HG03442 (cell line): ENCODE data around the gene RAI1.

ENCODE experiments used
- ATAC-seq: cut with Tn5 transposase; IDR thresholded peaks from one replicate; pipeline ENCODE4 v1.9.1; 2021; ENCODE audit warnings: mild to moderate bottlenecking, moderate library complexity; ENCODE audit not compliant: unreplicated experiment

The RAI1 gene

DNA sequence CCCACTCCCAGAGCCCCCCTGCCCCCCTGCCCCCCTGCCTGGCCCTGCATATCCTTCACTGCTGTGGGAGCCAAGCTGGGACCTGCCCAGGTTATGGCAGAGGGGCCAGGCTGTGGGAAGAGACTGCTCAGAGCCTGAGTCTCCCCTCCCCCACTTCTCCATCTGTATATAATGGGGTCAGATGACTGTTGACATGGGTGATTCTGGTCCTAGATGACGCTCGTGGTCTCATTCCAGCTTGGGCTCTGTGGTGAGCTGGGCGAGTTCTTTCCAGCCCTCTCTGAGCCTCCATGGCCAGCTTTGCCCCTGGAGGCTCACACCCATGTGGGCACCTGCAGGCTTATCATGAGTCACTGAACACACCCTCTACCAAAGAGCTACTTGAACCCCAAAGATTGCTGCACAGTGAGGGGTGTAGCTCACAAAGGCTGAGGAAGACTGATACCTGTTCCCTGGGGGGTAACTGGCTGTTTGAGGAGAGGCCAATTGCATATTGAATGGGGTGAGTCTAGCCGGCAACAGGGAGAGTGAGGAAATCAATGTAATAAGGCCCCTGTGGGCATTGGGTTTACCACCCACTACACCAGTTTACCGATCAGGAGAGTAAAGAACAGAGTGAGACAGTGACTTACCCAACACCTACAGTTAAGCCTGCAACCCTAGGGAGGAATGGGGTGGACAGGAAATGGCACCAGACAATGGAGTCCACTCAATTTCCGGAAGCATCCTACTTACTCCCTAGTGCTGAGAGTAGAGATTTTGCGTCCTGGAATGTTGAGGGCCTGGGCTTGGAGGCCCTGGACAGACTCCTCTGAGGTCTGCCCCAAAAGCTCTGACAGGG, 159.7 kb downstream of the RAI1 start:
- no peak for ATAC-seq

DNA sequence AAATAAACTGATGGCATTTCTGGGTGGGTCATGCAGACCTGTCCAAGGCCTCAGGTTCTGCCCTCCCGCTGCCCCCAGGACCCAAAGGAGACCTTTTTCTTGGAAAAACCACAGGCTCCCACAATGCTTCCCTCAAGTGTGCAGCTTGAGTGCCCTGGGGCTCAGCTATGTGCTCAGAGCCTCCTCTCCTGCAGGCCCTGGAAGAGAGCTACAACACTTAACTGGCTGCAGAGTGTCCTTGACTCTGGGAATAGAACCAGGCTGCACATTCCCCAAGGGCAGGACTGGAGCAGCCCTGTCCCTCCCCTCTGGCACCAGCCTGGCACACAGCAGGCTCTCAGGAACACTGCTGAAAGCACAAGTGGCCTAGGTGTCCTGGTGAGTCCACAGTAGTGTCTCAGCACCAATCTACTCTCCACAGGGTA, 160.4 kb downstream of the RAI1 start:
- ATAC-seq = no peak

DNA sequence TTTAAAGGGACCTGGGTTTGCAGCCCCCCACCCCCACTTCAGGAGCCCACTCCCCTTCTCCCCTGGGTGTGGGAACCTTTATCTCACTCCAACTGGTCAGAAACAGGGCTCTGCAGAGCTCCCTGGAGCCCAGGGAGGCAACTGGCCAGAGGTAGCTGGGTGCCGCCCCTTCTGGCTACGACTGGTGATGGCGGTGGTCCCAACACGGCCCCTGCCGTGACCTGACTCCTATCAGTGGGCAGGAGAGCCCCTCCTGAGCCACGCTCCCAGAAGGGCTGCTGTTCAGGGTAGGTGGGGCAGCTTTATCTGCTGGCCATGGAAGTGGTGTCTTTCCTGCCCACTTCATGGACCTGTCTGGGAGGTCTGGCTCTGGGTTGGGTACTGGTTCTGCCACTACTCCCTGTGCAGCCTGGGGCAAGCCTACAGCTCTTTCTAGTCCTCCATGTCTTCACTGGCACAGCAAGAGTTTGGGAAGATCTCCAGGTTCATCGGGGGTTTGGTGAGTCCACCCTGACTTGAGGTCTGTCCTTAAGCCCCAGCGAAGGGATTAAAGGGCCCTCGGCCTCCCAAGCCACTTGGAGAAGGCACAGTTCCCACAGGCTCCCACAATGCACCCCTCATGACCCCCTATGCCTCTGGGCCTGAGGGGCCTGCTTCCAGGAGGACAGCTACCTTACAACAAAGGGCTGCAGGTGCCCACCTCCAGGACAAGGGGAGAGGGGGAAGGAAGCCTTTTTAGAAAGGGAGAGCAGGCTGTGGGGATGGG, 161.0 kb downstream of the RAI1 start:
- ATAC-seq = no peak

DNA sequence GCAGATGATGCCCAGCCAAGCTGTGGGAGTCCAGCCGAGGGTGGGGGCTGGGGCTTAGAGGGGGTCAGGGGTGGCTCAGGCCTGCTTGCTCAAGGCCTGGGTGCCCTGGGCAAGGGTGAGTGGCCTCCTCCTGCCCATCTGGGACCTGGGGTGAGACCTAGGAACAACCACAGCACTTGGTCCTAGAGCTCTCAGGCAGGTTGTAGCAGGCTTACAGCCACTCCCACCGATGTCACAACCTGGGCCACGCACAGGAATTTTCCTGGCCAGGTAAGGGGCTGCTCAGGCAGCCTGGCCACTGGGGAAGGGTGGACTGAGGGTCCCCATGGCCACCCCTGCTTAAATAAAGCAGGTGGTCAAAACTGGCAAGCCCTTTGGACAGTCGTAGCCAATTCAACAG, 161.8 kb downstream of the RAI1 start:
- no peak for ATAC-seq

DNA sequence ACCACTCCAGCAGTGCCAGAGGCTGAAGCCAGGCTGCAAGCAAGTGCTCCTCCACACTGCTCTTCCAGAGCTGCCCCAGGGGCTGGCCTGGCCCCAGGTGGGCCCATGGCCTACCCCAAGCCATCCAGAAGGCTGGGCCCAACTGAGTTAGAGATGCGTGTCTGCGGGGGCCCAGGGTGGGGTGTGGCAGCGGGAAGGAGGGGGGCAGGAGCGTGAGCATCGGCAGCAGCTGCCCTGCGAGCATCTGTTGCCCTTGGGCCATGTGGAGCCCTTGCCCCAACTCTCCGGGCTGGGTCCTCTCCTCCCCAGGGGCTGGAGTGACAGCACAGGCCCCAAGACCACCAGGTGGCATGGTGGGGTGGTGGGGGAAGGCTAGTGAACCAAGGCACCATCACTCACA, 162.8 kb downstream of the RAI1 start:
- no peak for ATAC-seq

DNA sequence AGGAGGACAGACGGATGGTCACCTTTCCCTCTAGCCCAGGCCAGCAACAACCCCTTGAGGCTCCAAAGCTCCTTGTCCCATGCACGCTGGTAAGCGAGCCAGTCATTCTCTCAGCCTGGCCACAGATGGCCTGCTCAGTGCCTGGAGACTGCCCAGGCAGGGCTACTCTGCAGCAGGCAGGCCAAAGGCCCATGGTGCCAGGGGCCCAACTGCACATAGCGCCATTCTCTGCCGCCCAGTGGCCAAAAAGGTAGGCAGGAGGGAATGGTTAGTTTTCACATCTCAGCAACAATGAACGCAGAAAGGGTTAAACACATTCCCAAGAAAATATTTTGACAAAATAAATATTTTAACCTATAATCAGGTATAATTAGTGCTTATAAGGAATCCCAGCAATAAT, 163.2 kb downstream of the RAI1 start:
- no peak for ATAC-seq

DNA sequence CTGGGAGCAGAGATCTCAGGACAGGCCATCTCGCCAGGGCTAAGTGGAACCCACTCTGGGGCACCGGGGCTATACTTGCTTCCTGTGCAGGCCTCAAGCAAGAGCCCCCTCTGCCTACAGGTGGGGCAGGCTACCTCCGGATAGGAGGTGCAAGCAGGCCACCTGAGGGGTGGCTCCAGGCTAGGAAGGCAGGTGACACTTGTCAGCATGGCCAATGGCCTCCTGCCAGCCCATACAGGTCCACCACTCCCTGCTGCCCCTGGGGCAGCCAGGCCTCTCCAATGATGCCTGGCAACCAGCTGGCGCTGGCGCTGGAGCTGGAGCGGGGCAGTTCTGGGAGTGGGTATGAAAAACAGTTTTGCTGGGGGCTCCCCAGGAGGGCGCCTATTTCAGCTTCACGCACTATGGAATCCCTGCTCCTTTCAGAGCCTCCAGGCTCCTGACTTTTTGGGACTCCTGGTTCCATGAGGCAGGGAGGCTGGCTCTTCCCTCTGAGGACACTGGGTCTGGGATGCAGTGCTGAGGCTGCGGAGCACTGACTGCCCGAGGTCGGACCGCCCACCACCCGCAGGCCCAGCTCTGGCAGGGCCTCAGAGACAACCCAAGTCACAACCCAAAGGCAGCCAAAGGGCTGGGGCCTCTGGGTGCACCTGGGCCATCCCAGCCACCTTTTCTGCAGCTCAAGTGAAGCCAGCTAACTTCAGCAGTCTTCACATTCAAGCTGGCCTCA, 164.0 kb downstream of the RAI1 start:
- no peak for ATAC-seq

DNA sequence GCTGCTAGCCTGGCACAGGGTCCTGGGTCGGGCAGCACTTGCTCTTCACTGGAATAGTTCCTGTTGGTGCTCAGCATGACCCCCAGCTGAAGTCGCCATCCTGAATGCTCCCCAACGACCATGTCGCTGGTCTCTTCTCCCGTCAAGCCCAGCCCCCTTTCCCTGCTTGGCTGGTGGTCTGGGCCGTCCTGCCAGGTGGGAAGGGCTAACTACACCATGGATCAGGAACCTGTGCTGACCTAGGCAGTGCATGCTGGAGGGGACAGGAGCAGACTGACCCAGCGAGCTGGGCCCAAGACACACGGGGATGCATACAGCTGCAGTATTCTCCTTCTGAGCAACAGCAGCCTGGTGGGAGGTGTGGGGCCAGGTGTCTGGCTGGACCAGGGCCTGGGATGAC, 164.7 kb downstream of the RAI1 start:
- ATAC-seq = no peak

DNA sequence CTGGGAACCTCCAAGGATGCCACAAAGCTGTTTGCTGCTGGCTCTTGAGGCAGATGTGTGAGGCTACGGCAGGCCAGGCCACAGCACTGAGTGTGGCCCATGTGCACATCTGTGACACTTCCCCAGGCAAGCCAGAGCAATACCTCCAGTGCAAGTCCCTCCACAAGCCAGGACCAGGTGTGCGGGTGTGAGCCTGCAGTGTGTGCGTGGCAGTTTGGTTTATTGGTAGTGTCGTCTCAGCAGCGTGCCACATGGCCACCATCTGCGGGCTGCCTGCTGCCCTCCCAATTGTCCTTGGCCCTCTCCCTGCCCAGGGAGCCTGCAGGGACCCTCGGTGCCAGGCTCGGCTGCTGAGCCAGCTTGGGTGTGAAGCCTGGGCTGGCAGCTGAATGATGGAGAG, 165.4 kb downstream of the RAI1 start:
- ATAC-seq = no peak

DNA sequence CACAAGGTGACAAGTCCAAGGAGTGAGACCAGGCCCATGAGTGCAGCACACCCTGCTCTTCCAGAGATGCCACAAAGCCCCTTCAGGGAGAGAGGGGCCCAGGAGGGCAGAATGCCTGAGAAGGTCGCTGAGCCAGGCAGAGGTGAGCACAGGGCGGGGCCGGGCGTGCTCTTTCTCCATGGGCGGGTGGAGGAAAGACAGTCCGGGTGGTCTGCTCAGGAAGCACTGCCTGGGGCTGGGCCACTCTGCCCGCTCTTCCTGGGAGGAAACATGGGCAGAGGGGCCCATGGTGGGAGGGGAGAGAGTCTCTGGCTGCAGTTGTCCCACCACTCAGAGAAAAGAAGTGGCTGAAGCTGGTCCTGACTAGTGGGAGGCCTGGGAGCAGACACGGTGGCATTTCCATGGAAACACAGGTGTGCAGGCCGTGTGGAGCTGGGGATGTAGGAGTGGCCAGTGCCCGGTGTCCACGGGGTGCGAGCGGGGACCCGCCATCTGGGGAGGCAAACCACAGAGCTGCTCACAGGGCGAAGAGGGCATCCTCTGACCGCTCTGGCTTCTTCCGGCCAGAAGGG, 165.9 kb downstream of the RAI1 start:
- no peak for ATAC-seq

DNA sequence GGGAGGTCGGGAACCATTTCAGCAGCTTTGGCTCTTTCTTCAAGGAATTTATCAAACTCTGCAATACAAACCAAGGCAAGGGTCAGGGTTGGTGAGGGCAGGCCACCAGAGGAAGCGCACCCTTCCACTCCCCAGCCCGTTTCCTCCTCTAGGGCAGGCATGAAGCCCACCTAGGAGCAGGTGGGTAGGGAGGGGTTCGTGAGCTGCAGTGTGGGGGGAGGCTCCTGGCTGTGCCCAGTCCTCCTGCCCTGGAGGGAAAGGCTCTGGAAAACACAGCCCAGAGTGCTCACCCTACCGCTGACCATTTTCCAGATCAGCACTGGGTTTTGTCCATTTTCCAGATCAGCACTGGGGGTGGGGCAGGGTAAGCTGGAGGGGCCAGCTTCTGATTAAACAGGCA, 166.5 kb downstream of the RAI1 start:
- no peak for ATAC-seq

DNA sequence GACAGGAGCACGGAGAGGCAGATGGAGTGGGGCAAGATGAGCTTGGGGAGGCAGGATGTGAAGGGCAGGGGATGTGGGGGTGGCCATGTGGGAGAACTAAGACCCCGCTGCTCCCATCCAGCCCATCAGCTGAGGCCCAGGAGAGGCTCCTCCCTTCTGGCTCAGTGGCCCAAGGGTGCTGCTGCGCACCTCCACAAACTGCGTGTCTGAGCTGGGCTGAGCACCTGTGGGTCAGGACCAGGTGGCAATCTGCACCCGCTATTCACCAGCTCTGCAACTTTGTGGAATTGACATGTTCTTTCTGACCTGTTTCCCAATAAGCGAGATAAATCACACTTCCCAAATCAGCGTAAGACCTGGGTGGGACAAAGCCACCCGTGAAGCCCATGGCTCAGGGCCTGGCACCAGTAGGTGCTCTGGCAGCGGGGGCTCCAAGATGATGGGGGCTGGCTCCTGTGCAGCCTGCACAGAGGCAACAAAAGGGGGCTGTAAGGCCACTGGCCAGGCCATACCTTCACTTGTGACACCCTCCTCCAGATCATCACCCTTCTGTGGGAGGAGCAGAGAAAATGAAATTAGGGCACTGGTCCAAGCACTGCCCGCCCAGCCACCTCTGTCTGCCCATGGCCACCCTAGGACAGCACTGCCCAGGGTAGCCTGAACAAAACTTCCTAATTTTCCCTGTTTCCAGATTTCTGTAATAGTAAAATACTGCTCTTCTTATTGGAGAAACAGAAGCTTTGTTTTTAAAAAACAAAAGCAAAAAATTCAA, 167.2 kb downstream of the RAI1 start:
- ATAC-seq = no peak

DNA sequence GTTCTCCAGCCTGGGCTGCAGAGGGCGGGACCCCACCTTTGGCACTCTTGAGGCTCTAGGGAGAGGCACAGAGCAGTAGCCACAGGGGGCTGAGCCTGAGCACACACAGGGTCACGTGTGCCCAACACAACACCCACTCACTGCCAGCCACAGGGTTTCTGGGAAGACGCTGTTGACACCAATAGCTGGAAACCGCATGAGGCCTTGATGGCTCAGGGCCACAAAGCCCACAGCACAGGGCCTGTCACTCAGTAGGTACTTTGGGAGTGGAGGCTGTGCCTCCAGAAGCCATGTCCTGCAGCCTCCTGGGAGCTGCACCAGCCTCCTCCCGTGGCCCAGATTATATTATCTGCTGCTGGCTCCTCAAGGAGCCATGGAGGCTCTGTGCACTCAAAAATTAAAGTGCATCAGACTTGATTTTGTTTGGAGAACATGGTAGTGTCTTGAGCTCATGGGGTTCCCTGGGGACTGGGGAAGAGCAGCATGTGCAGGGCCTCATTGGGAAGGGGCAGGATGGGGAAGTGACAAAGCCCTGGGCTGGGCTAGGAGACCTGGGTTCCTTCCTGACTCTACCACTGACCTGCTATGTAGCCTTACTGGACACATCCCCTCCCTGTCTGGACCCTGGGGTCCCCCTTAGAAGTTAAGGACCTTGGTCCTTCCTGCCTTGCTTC, 168.0 kb downstream of the RAI1 start:
- peak; percentile 62 for ATAC-seq

DNA sequence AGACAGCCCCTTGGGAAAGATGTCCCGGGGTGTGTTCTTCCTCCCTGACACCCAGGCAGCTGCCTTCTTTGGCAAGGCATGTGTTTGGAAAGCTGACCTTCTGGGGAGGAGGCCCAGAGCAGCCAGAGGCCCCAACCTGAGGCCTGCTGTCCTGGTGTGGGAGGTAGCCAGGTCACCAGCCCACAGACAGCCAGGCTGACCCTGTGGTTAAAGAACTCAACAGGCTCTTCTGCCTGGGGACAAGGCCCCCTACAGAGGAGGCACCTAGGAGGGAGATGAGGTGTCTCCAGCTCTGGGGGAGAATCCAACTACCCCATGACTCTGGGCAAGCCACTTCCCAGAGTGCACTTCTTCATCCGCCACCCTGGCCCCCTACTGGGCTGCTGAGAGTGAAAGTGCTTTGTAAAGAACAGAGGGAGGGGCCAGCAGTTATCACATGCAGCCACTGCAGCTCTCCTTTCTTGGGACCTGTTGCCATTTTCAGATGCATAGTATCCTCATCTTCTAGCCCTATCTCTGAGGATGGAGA, 168.7 kb downstream of the RAI1 start:
- ATAC-seq = no peak

DNA sequence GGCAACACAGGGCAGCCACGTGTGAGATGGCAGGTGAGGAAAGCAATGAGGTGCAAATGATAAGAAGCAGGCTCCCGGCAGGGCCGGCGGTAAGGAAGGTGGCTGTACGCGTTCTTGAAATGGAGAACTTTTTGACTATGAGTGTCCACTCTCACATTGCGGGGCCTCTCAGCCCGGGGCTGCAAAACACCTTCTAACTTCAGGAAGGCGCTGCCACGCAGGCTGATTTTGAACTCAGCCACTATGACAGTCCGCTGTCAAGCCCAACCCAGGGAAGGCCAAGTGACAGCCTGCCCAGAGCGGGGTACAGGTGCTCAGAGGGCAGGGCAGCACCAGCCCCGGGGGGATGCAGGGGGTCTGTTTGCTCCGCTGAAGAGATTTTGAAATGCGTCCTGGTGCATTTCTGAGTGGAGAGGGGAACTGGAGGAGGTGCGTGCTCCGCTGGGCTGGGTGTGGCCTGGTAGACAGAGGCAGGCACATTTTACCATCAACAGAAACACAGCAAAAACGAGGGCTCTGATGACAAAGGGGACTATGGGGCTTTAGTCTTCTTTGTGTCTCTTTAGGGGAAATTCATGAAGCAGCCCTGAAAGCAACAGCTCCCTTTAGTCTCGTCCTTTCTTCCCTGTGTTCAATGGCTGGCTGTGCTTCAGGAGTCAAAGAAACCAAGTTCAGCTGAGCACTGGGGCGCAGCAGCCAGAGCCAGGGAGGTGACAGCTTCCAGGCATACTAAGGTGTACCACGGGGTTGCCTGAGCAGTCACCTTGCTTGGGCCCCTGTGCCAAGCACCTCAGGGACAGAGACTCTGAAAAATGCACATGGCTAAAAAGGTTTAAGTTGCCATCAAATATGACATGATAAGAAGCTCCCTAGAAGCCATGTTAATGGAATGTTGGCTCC, 170.1 kb downstream of the RAI1 start:
- ATAC-seq = no peak

DNA sequence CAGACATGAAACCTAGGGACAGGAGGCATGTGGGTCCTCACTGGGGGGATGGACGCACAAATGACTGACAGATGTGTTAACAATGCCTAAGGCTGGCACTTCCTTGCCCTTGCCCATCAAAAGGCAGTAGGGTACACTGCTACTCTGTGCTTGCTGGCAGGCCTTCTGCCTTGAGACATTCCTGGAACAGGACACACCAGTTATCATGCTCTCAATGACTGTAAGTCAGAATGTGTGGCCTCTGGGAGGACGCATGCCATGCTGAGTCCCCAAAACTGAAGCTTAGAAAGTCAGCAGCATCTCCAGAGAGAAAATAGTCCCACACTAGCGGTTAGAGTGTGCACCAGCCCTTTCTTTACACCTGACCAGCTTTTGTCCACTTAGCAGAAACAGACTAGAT, 171.7 kb downstream of the RAI1 start:
- ATAC-seq = no peak

DNA sequence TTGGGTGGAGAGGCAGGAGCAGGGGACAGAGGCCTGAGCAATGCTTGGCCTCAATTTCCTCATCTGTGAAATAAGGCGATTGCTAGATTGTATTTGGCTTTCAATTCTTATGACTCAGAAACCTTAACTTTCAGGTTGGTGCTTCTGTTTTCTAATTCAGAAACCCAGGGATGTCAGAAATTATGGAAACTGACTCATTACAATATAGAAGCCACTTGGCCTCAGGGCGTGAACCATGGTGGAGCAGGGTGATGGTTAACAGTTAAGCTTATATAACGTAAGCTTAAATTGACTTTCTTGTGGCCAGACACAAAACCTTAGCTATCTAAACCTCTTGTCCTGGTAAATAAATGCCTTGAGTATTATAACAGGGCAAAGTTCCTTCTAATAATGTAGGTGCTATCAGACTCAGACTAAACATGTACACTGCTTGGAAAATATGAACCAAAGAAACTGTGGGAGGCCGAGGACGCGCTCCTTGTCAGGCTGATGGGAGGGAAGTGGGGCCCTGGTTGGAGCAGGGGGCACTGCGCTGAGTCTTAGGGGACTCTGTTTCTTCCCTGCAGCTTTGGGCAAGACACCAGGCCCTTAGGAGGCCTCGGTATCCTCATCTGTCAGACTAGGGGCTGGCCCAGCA, 172.7 kb downstream of the RAI1 start:
- ATAC-seq = no peak

DNA sequence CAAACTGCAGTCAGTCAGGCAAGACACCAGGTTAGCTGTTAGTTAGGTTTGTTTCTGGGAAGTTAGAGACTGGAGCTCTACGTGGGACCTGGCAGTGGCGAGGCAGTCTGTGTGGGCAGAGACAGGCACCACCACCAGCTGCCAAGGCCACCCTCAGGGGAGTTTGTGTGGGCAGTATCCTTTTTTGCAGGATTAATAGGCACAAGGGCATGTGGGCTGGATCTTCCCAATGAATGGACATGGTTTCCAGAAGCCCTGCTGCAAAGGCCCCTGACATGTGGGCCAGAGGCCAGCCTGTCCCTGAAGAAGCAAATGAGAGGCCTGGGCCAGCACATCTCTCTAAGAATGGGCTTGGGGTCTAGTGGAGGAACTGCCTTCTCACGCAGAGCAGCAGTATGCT, 174.7 kb downstream of the RAI1 start:
- no peak for ATAC-seq
